Mesenchymal stem cell (in vitro differentiated cells and primary cell): ENCODE data around the gene POU4F1.

ENCODE experiments used
- DNase-seq: peaks from one replicate; pipeline ENCODE4 v3.0.0-alpha.2; 2013
- H2AFZ ChIP-seq: one replicate; pipeline ENCODE4 v1.6.1; 2013; ENCODE audit warnings: low read depth, mild to moderate bottlenecking, control low read depth, inconsistent platforms, low read length, moderate library complexity
- H2AK5ac ChIP-seq: 2 replicates; pipeline ENCODE4 v1.6.1; 2013; ENCODE audit warnings: low read length, moderate library complexity, mild to moderate bottlenecking, inconsistent platforms; ENCODE audit not compliant: severe bottlenecking
- H2BK120ac ChIP-seq: one replicate; pipeline ENCODE4 v1.6.1; 2013; ENCODE audit warnings: low read depth, mild to moderate bottlenecking, inconsistent platforms, low read length, moderate library complexity
- H2BK12ac ChIP-seq, 2 experiments: one replicate each; pipeline ENCODE4 v1.6.1; 2013; ENCODE audit warnings: inconsistent platforms in 2 of 2, low read length in 2 of 2, mild to moderate bottlenecking in 2 of 2, moderate library complexity in 2 of 2, control low read depth in 1 of 2
- H2BK15ac ChIP-seq: one replicate; pipeline ENCODE4 v1.6.1; 2013; ENCODE audit warnings: mild to moderate bottlenecking, low read depth, inconsistent platforms; ENCODE audit not compliant: poor library complexity, severe bottlenecking
- H2BK5ac ChIP-seq: 2 replicates; pipeline ENCODE4 v1.6.1; 2013; ENCODE audit warnings: low read depth, mild to moderate bottlenecking, low read length, control low read depth, inconsistent platforms; ENCODE audit not compliant: poor library complexity, severe bottlenecking
- H3K14ac ChIP-seq, 2 experiments: one replicate each; pipeline ENCODE4 v1.6.1; 2013; ENCODE audit warnings: inconsistent platforms in 2 of 2, low read length in 2 of 2, control low read depth in 1 of 2, mild to moderate bottlenecking in 1 of 2, moderate library complexity in 1 of 2
- H3K18ac ChIP-seq, 2 experiments: one replicate each; pipeline ENCODE4 v1.6.1; 2013; ENCODE audit warnings: inconsistent platforms in 2 of 2, low read length in 2 of 2, control low read depth in 1 of 2, low read depth in 1 of 2, mild to moderate bottlenecking in 1 of 2
- H3K23ac ChIP-seq, 2 experiments: one replicate each; pipeline ENCODE4 v1.6.1; 2013; ENCODE audit warnings: inconsistent platforms in 2 of 2, low read length in 2 of 2, mild to moderate bottlenecking in 2 of 2, moderate library complexity in 2 of 2, control low read depth in 1 of 2
- H3K27ac ChIP-seq: 2 replicates; pipeline ENCODE4 v1.5.1; 2013; ENCODE audit warnings: mild to moderate bottlenecking, moderate library complexity, low read length, control low read depth, inconsistent platforms; ENCODE audit not compliant: poor library complexity, severe bottlenecking
- H3K27me3 ChIP-seq, 2 experiments: 2 replicates each; pipeline versions ENCODE4 v1.6.1 to v1.7.0; 2013; ENCODE audit warnings: low read length in 2 of 2, mild to moderate bottlenecking in 2 of 2, moderate library complexity in 2 of 2, control low read depth in 1 of 2, inconsistent platforms in 1 of 2; ENCODE audit not compliant: control insufficient read depth in 1 of 2, insufficient read depth in 1 of 2
- H3K36me3 ChIP-seq, 2 experiments: 2 replicates each; pipeline versions ENCODE4 v1.6.1 to v1.7.0; 2013; ENCODE audit warnings: low read length in 2 of 2, control low read depth in 1 of 2, inconsistent platforms in 1 of 2, low read depth in 1 of 2, mild to moderate bottlenecking in 1 of 2; ENCODE audit not compliant: insufficient read depth in 2 of 2, control insufficient read depth in 1 of 2
- H3K4ac ChIP-seq, 2 experiments: one replicate each; pipeline ENCODE4 v1.6.1; 2013; ENCODE audit warnings: inconsistent platforms in 2 of 2, low read length in 2 of 2, mild to moderate bottlenecking in 2 of 2, moderate library complexity in 2 of 2, control low read depth in 1 of 2, low read depth in 1 of 2
- H3K4me1 ChIP-seq: 2 replicates; pipeline ENCODE4 v1.6.1; 2013; ENCODE audit warnings: low read depth, low read length, control low read depth; ENCODE audit not compliant: control insufficient read depth, insufficient read depth
- H3K4me2 ChIP-seq: 2 replicates; pipeline ENCODE4 v1.6.1; 2013; ENCODE audit warnings: low read length, mild to moderate bottlenecking, inconsistent platforms; ENCODE audit not compliant: poor library complexity, severe bottlenecking
- H3K4me3 ChIP-seq, 2 experiments: 2 replicates each; pipeline versions ENCODE4 v1.5.1 to v1.7.0; 2013; ENCODE audit warnings: low read length in 2 of 2, mild to moderate bottlenecking in 2 of 2, control low read depth in 1 of 2, low read depth in 1 of 2; ENCODE audit not compliant: insufficient read depth in 1 of 2
- H3K79me1 ChIP-seq: replicated peaks from 2 replicates; pipeline ENCODE4 v1.6.1; 2013; ENCODE audit warnings: mild to moderate bottlenecking, control low read depth, low read length, inconsistent platforms; ENCODE audit not compliant: poor library complexity, severe bottlenecking
- H3K9ac ChIP-seq: 2 replicates; pipeline ENCODE4 v1.7.0; 2013; ENCODE audit warnings: mild to moderate bottlenecking, low read length, moderate library complexity
- H3K9me3 ChIP-seq: 2 replicates; pipeline ENCODE4 v1.7.0; 2013; ENCODE audit warnings: mild to moderate bottlenecking, low read length; ENCODE audit not compliant: control insufficient read depth
- H4K8ac ChIP-seq: one replicate; pipeline ENCODE4 v1.6.1; 2013; ENCODE audit warnings: inconsistent platforms, mild to moderate bottlenecking, low read length, moderate library complexity
- H4K91ac ChIP-seq: one replicate; pipeline ENCODE4 v1.6.1; 2013; ENCODE audit warnings: mild to moderate bottlenecking, low read length, inconsistent platforms
- WGBS: methylation state at CpG from one replicate; pipeline ENCODE4 v1.1.7; 2013; ENCODE audit warnings: mixed read lengths; 5-methylcytosine and 5-hydroxymethylcytosine counted together

Gene POU4F1

GRCh38 chr13:78600280-78600883, 3.0 kb downstream of the POU4F1 start:
- Histone ChIP-seq H3K4ac (no peak overlapping the region), H3K27ac (no peak overlapping the region), H2AFZ (no peak overlapping the region), H3K14ac (no peak overlapping the region), H3K4me3 (no peak overlapping the region), H3K36me3 (no peaks in the 10 kb centered on the region), H2BK15ac (no peak overlapping the region), H2BK12ac (no peak overlapping the region), H2BK120ac (no peak overlapping the region), H3K4me2 (no peak overlapping the region), H3K4me1 (peaks cover 39% of the 10 kb centered on the region), H3K79me1 (no peaks in the 10 kb centered on the region), H3K18ac (no peak overlapping the region), H3K27me3 (peaks cover 92 to 96% of the 10 kb centered on the region in 2 experiments), H3K23ac (no peak overlapping the region), H3K9ac (no peak overlapping the region), H2BK5ac (no peak overlapping the region), H2AK5ac (no peak overlapping the region), H3K9me3 (no peaks in the 10 kb centered on the region), H4K8ac (no peak overlapping the region), H4K91ac (no peak overlapping the region)
- no peak for DNase-seq
- WGBS, result 15% methylated on average over 9 of the region's 13 CpGs

- no peak overlapping the region for H2AK5ac ChIP-seq
- WGBS, result no CpG with 5 or more reads among the region's 6 CpGs
- no peak overlapping the region for H2BK12ac ChIP-seq
- no peak overlapping the region for H3K4me3 ChIP-seq
- DNase-seq, result no peak
- no peaks in the 10 kb centered on the region for H3K36me3 ChIP-seq
- H3K14ac ChIP-seq, result no peak overlapping the region
- no peaks in the 10 kb centered on the region for H3K79me1 ChIP-seq
- no peak overlapping the region for H3K4me2 ChIP-seq
- no peak overlapping the region for H2BK5ac ChIP-seq
- no peak overlapping the region for H3K9ac ChIP-seq
- peaks cover 40% of the 10 kb centered on the region for H3K4me1 ChIP-seq
- H3K9me3 ChIP-seq, result peaks cover 3% of the 10 kb centered on the region
- H2BK120ac ChIP-seq, result no peak overlapping the region
- H3K4ac ChIP-seq, result no peak overlapping the region
- H3K23ac ChIP-seq, result no peak overlapping the region
- H4K8ac ChIP-seq, result no peak overlapping the region
- no peak overlapping the region for H4K91ac ChIP-seq
- H3K18ac ChIP-seq, result no peak overlapping the region
- no peak overlapping the region for H3K27ac ChIP-seq
- no peak overlapping the region for H2AFZ ChIP-seq
- H3K27me3 ChIP-seq, result peaks cover 92 to 96% of the 10 kb centered on the region in 2 experiments
- H2BK15ac ChIP-seq, result no peak overlapping the region
These were observed 3.6 kb downstream of the POU4F1 start for GRCh38 chr13:78599645-78600279.

GRCh38 chr13:78598966-78599644, 4.2 kb downstream of the POU4F1 start:
- 2% methylated on average over 2 of the region's 5 CpGs for WGBS

GRCh38 chr13:78598116-78598781, 5.1 kb downstream of the POU4F1 start:
- Histone ChIP-seq H4K91ac (no peak overlapping the region), H3K4ac (no peak overlapping the region), H3K23ac (no peak overlapping the region), H2AK5ac (no peak overlapping the region), H3K4me1 (peaks cover 34% of the 10 kb centered on the region), H3K36me3 (no peaks in the 10 kb centered on the region), H3K4me3 (no peak overlapping the region), H2BK12ac (no peak overlapping the region), H3K9me3 (peaks cover 3% of the 10 kb centered on the region), H3K27me3 (peaks cover 92 to 96% of the 10 kb centered on the region in 2 experiments), H3K14ac (no peak overlapping the region), H2BK120ac (no peak overlapping the region), H2BK15ac (no peak overlapping the region), H3K9ac (no peak overlapping the region), H2BK5ac (no peak overlapping the region), H3K27ac (no peak overlapping the region), H3K4me2 (no peak overlapping the region), H4K8ac (no peak overlapping the region), H2AFZ (no peak overlapping the region), H3K18ac (no peak overlapping the region), H3K79me1 (no peaks in the 10 kb centered on the region)
- no CpG with 5 or more reads among the region's 3 CpGs for WGBS
- DNase-seq, result no peak

More at GRCh38 chr13:78598966-78599644, 4.2 kb downstream of the POU4F1 start:
- DNase-seq, result no peak
- no peak overlapping the region for H3K23ac ChIP-seq
- no peak overlapping the region for H3K18ac ChIP-seq
- no peak overlapping the region for H4K8ac ChIP-seq
- no peak overlapping the region for H2AK5ac ChIP-seq
- no peak overlapping the region for H2BK15ac ChIP-seq
- H3K27ac ChIP-seq, result no peak overlapping the region
- H3K4me1 ChIP-seq, result peaks cover 40% of the 10 kb centered on the region
- no peak overlapping the region for H3K4me3 ChIP-seq
- no peak overlapping the region for H2BK12ac ChIP-seq
- H3K9me3 ChIP-seq, result peaks cover 3% of the 10 kb centered on the region
- no peak overlapping the region for H3K4me2 ChIP-seq
- no peak overlapping the region for H2BK5ac ChIP-seq
- no peak overlapping the region for H3K4ac ChIP-seq
- no peak overlapping the region for H2AFZ ChIP-seq
- H3K27me3 ChIP-seq, result peaks cover 92 to 96% of the 10 kb centered on the region in 2 experiments
- no peak overlapping the region for H2BK120ac ChIP-seq
- H3K14ac ChIP-seq, result no peak overlapping the region
- no peak overlapping the region for H4K91ac ChIP-seq
- H3K36me3 ChIP-seq, result no peaks in the 10 kb centered on the region
- H3K79me1 ChIP-seq, result no peaks in the 10 kb centered on the region
- H3K9ac ChIP-seq, result no peak overlapping the region
